Thyroid gland (tissue), 4 donors: ENCODE measurements around the gene SYNJ1.
A peak's percentile ranks its signal among the peaks of the same experiment; 100 is the strongest.

Source experiments
- POLR2A ChIP-seq, 2 donors: fragments of 450-650 bp; IDR thresholded peaks; one replicate each; pipeline ENCODE4 v1.6.1; 2017; ENCODE audit warnings: antibody characterized with exemption in 2 of 2, mild to moderate bottlenecking in 2 of 2, moderate library complexity in 1 of 2
- TF ChIP-seq, protein P1 (sequence below), 6 experiments: fragments of 200-600 bp in 3 of 6; fragments of 450-650 bp in 3 of 6; sonication (generic) in 3 of 6; IDR thresholded peaks; one replicate each; pipeline ENCODE4 v1.5.1; 2016 to 2019; ENCODE audit warnings: antibody characterized with exemption in 6 of 6, mild to moderate bottlenecking in 2 of 6, inconsistent platforms in 1 of 6, moderate library complexity in 1 of 6

- TF ChIP-seq POLR2A (IDR thresholded peaks at IDR 0.05), result no peak
- TF ChIP-seq, protein P1, sequence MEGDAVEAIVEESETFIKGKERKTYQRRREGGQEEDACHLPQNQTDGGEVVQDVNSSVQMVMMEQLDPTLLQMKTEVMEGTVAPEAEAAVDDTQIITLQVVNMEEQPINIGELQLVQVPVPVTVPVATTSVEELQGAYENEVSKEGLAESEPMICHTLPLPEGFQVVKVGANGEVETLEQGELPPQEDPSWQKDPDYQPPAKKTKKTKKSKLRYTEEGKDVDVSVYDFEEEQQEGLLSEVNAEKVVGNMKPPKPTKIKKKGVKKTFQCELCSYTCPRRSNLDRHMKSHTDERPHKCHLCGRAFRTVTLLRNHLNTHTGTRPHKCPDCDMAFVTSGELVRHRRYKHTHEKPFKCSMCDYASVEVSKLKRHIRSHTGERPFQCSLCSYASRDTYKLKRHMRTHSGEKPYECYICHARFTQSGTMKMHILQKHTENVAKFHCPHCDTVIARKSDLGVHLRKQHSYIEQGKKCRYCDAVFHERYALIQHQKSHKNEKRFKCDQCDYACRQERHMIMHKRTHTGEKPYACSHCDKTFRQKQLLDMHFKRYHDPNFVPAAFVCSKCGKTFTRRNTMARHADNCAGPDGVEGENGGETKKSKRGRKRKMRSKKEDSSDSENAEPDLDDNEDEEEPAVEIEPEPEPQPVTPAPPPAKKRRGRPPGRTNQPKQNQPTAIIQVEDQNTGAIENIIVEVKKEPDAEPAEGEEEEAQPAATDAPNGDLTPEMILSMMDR (IDR thresholded peaks at IDR 0.05), result peak in 5 of 6 experiments; percentile 28 to 67 (median 60)
Measured at GRCh38 chr21:32653326-32653901, 74.4 kb downstream of the SYNJ1 start.
